EL (cell line): ENCODE results near the gene ONECUT2.

Experiments
- DNase-seq: peaks from one replicate; pipeline ENCODE4 v3.0.0-alpha.2; 2016

Gene ONECUT2

GRCh38 chr18:57431467-57432080 is 3.6 kb upstream of the ONECUT2 start:
- DNase-seq, result no peak

- no peak for DNase-seq
Observed at GRCh38 chr18:57432140-57432539, 3.0 kb upstream of the ONECUT2 start.

DNA sequence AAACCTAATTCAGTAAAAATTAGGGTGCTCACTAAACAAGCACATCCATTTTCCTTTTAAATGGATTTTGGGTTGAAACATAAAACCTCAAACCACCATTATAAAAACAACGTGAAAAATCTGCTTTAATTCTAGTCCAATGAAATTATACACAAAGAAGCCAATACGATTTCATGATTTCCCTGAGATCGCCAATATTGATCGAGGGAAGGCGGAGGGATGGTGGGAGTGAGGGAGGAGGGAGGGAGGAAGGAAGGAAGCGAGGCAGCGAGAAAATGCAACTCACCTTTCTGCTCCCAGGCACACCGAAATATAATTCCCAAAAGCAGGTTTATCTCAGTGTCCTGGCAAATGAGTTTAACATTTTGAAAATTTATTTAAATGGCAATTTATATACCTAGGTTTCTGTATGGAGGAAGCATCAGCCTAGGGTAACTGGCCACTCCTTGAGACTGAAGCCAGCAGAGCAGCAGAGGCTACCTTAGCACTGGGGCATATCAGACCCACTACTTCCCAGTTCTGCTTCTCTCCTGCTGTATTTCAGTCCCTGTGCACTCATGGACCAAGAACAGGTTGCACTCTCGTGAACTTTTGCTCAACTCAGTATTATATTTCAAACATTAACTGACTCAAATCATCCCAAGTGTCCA is 2.3 kb upstream of the ONECUT2 start:
- DNase-seq, result no peak

GRCh38 chr18:57433482-57433881 is 1.7 kb upstream of the ONECUT2 start:
- DNase-seq, result no peak

DNA sequence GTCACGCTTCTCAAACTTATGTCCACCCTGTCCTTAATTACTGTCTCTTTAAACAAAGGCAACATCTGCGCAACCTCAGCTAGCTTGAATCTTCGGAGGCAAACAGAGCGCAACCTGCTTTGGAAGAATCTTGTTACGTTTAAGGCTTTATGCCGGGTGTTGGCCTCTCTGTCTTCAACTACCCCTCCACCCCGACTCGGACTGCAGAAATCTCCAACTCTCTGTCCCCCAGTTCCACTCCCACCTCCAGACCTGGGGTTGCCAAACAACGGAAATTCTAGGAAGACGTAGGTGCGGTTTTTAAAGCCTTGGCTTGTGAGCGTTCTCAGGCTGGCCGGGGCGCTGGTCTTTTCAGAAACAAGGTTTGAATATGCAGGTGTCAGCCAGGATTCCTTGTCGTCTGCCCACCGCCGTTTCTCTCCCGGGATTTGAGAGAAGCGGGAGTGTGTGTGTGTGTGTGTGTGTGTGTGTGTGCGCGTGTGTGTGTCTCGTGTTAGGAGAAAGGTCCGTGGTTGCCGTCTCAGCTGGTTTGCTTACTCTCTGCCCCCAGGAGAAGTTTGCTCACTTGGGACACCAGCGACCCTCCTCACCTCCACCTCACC is 1.1 kb upstream of the ONECUT2 start:
- DNase-seq, result no peak

GRCh38 chr18:57435846-57436190 is 644 bp downstream of the ONECUT2 start:
- no peak for DNase-seq

GRCh38 chr18:57436191-57436964 is 1.2 kb downstream of the ONECUT2 start:
- no peak for DNase-seq

DNA sequence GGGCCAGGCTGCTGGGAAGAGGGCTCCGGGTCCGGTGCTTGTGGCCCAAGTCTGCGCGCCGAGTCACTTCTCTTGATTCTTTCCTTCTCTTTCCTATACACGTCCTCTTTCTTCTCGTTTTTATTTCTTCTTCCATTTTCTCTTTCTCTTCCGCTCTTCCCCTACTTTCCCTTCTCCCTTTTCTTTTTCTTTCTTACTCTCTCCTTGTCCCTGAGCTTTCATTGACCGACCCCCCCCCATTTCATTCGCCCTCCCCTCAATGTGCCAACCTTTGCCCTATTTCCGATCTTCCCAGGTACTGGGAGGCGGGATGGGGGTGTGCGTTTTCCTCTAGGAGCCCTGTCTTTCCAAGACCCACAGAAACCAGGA is 1.8 kb downstream of the ONECUT2 start:
- DNase-seq, result no peak

DNA sequence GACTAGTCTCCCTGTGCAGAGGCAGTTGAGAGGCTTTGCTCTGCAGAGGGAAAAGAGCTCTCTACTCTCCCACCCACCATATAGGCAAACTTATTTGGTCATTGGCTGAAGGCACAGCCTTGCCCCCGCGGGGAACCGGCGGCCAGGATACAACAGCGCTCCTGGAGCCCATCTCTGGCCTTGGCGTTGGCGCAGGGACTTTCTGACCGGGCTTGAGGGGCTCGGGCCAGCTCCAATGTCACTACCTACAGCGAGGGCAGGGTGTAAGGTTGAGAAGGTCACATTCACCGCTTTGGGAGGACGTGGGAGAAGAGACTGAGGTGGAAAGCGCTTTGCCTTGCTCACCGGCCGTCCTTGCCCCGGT is 2.2 kb downstream of the ONECUT2 start:
- no peak for DNase-seq

DNA sequence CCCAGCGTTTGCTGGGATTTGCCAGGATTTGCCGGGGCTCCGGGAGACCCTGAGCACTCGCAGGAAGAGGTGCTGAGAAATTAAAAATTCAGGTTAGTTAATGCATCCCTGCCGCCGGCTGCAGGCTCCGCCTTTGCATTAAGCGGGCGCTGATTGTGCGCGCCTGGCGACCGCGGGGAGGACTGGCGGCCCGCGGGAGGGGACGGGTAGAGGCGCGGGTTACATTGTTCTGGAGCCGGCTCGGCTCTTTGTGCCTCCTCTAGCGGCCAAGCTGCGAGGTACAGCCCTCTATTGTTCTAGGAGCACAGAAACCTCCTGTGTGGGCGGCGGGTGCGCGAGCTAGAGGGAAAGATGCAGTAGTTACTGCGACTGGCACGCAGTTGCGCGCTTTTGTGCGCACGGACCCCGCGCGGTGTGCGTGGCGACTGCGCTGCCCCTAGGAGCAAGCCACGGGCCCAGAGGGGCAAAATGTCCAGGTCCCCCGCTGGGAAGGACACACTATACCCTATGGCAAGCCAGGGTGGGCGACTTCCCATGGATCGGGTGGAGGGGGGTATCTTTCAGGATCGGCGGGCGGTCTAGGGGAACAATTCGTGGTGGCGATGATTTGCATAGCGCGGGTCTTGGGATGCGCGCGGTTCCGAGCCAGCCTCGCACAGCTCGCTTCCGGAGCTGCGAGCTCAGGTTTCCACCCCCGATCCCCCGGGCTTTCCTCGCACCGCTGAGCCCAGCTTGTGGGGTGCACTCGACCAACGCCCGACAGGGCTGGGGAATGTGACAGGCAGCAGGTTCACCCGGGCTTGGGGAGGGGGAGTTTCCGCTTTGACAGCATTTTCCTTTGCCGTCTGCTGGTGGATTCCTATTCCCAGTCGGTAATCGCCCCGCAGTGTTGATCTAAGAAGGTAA is 2.8 kb downstream of the ONECUT2 start:
- DNase-seq, result peak; percentile 53

GRCh38 chr18:57438743-57439608 is 3.8 kb downstream of the ONECUT2 start:
- DNase-seq, result no peak

- no peak for DNase-seq
Observed at GRCh38 chr18:57439609-57439968, 4.4 kb downstream of the ONECUT2 start.

- no peak for DNase-seq
Observed at GRCh38 chr18:57439985-57440330, 4.8 kb downstream of the ONECUT2 start.

DNA sequence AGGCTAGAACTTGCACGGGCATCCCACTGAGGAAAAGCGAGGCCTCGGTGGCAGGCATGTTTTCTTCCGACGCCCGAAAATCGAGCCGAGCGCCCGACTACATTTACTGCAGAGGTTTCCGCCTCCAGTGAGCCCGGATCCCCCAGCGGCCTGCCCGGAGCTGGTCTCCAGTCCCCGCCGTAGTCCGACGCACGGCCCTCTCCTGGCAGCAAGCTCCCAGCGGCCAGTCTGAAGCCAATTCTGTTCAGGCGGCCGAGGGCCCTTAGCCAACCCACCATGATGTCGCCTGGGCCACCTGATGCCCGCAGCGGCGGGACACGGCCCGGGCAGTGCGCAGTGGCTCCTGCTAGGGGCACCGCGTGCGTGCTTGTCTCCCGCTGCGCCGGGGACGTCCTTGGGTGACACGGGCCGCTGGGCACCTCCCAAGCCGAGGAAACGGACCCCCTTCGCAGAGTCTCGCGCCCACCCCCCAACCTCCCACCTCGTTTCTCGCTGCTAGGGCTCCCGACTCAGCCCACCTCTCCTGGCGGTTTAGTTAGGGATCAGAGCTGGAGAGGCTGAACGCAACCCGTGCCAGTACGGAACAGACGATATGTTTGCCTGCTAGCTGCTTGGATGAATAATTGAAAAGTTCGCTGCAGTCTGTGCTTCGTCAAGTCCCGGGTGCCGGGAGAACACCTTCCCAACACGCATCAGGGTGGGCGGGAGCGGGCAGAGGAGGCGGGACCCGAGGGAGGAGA is 5.3 kb downstream of the ONECUT2 start:
- DNase-seq, result no peak

GRCh38 chr18:57441071-57441794 is 6.1 kb downstream of the ONECUT2 start:
- peak; percentile 32 for DNase-seq

DNA sequence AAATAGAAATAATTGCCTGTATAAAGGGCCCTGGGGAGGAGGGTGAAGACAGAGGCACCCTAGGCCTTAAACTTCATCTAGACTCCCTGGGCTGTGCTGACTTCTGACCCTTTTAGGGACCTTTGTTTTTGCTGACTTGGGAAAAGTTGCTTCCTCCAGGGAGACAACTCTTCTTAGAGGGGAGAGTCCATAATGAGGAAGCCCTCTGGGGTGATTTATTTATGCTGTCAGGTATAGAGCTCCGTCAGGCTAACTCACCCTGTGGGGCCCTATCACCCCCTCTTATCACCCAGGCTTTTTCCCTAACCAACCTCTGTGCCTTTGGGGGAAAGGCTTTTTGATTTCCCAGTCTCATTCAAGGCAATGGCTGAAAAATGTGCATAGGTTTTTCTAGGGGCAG is 8.1 kb downstream of the ONECUT2 start:
- DNase-seq, result no peak

DNA sequence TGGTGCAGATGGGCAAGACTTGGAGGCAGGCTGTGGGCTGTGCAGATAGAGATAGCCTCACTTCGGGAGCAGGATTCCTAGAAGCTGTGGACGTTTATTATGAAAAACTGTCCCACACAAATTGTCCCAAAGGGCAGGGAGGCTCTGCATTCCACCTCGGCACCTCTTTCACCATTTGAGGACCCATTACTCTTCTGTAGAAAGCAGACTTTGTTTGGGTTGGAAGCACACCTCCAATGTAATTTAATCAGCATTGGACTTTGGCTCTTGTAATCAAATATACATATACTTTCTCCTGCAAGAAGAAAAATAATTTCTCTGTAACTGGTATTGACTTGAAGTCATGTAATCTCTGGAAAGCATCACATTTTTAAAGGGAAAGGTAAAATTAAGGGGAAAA is 8.5 kb downstream of the ONECUT2 start:
- no peak for DNase-seq

GRCh38 chr18:57444301-57444759 is 9.2 kb downstream of the ONECUT2 start:
- DNase-seq, result no peak

DNA sequence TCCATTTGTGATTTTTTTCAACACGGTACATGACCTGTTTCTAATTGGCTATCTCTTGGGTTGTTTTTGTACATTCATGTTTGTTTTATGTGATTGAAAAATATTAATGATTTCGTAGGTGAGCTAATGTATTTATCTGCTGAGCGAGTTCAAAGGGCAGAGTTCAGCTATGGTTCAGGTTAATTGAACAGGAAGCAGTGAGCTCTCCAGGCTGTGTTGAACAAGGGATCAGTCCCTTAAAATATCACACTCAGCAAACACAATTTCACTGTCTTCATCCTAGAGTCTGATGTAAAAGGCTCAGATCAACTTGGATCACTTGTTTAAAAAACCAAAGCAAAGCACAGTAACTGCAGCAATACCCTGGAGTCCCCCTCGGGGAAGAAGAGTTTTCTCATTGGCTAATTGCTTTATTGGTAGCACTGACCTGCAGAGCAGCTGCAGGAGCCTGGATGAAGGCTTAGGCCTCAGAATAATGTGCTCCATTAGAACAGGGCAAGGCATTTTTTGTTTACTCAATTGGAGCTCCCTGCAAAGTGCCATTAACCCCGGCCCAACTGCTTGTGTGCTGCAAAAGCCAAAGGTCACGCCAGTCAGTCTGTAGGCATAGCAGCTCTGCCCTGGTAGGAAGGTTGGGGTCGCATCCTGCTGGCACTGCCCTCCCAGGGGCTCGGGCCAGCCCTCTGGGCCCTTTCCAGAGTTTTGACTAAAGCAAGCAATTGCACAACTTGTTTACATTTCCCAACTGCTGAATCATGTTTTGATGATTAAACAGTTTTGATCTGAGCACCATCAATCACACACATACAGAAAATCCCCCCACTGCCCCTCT is 10.5 kb downstream of the ONECUT2 start:
- DNase-seq, result no peak

- no peak for DNase-seq
Observed at GRCh38 chr18:57446322-57446721, 11.1 kb downstream of the ONECUT2 start.
